SK-N-SH treated with all-trans-retinoic acid at 6 μM for 48 hours (cell line): Measurements from ENCODE around the gene MFSD6L.

Source experiments
- ARNTL ChIP-seq: fragments of 450-650 bp; formaldehyde crosslinking; IDR thresholded peaks from 2 replicates; pipeline ENCODE4 v1.5.0; 2020; ENCODE audit warnings: low read depth, mild to moderate bottlenecking, moderate library complexity, borderline replicate concordance
- CSDC2 ChIP-seq: fragments of 250-450 bp; sonication (Bioruptor Pico); IDR thresholded peaks from 2 replicates; pipeline ENCODE4 v1.5.0; 2020; ENCODE audit warnings: mild to moderate bottlenecking, moderate library complexity
- OSR1 ChIP-seq: fragments of 250-450 bp; sonication (Bioruptor Pico); IDR thresholded peaks from 2 replicates; pipeline ENCODE4 v1.8.0; 2022; ENCODE audit warnings: moderate library complexity, mild to moderate bottlenecking, inconsistent platforms
- PATZ1 ChIP-seq: fragments of 250-450 bp; sonication (Bioruptor Pico); IDR thresholded peaks from 2 replicates; pipeline ENCODE4 v1.8.0; 2020; ENCODE audit warnings: mild to moderate bottlenecking, moderate library complexity, borderline replicate concordance
- PPARA ChIP-seq: fragments of 250-450 bp; sonication (Bioruptor Pico); IDR thresholded peaks from 2 replicates; pipeline ENCODE4 v1.5.0; 2020; ENCODE audit warnings: mild to moderate bottlenecking, borderline replicate concordance
- RARB ChIP-seq: fragments of 250-450 bp; sonication (Bioruptor Pico); IDR thresholded peaks from 2 replicates; pipeline ENCODE4 v1.8.0; 2021; ENCODE audit warnings: mild to moderate bottlenecking, moderate library complexity
- TCF4 ChIP-seq: fragments of 250-450 bp; sonication (Bioruptor Pico); IDR thresholded peaks from 2 replicates; pipeline ENCODE4 v1.8.0; 2021; ENCODE audit warnings: mild to moderate bottlenecking, moderate library complexity, borderline replicate concordance
- TOX ChIP-seq: fragments of 250-450 bp; sonication (Bioruptor Pico); IDR thresholded peaks from 2 replicates; pipeline ENCODE4 v1.8.0; 2021; ENCODE audit warnings: mild to moderate bottlenecking, moderate library complexity, borderline replicate concordance
- ZFP3 ChIP-seq: fragments of 250-450 bp; sonication (Bioruptor Pico); IDR thresholded peaks from 2 replicates; pipeline ENCODE4 v1.5.0; 2020; ENCODE audit warnings: mild to moderate bottlenecking, moderate library complexity
- ZFP30 ChIP-seq: fragments of 450-650 bp; formaldehyde crosslinking; IDR thresholded peaks from 2 replicates; pipeline ENCODE4 v1.5.0; 2022; ENCODE audit warnings: mild to moderate bottlenecking, moderate library complexity
- ZNF70 ChIP-seq: fragments of 450-650 bp; formaldehyde crosslinking; IDR thresholded peaks from 2 replicates; pipeline ENCODE4 v1.5.0; 2020; ENCODE audit warnings: mild to moderate bottlenecking, moderate library complexity

- no peak for TF ChIP-seq ZFP30 (CRISPR knock-in tag)
- TF ChIP-seq RARB (CRISPR knock-in tag) = no peak
- no peak for TF ChIP-seq PATZ1 (CRISPR knock-in tag)
- no peak for TF ChIP-seq ZFP3 (CRISPR knock-in tag)
- TF ChIP-seq PPARA (CRISPR knock-in tag) = no peak
- no peak for TF ChIP-seq ARNTL (CRISPR knock-in tag)
- no peak for TF ChIP-seq TCF4 (CRISPR knock-in tag)
- no peak for TF ChIP-seq ZNF70 (CRISPR knock-in tag)
- TF ChIP-seq OSR1 = no peak
- no peak for TF ChIP-seq CSDC2 (CRISPR knock-in tag)
- no peak for TF ChIP-seq TOX
These were observed 51.4 kb downstream of the MFSD6L start for GRCh38 chr17:8747742-8748141.
